ENCODE data around the gene CTNNA2. TPM values are rescaled to one million over a fixed set of nuclear protein-coding genes. Genes with fewer than 3 reads are reported as not detected.

The CTNNA2 gene
- total RNA-seq, 1 donor from 2014 or later: 2.9 TPM

GRCh38 chr2:80303909-80304837 is 791.3 kb downstream of the CTNNA2 start, which contains the start of gene LRRTM1:
Gene LRRTM1 (minus strand): TSS chr2:80304752. CDS start chr2:80303819, 933 bp downstream.
- Histone ChIP-seq H3K4me3 (peak within 1 kb of the TSS; percentile 20 to 29), H3K27me3 (no peaks in the 10 kb centered on the region), H3K27ac (no peak within 1 kb of the TSS), H3K9me3 (no peaks in the 10 kb centered on the region), H3K36me3 (no peaks in the 10 kb centered on the region), H3K4me1 (no peaks in the 10 kb centered on the region)
- no peak for DNase-seq (ENCODE audit: extremely low spot score in 2 of 2)
- TF ChIP-seq POLR2A (IDR thresholded peaks at IDR 0.05): no peak
- no peak for TF ChIP-seq CTCF (IDR thresholded peaks at IDR 0.05)
- TF ChIP-seq POLR2AphosphoS5 (IDR thresholded peaks at IDR 0.05; ENCODE audit: insufficient read depth in 1 of 2, low read depth in 1 of 2): no peak
- intact Hi-C loops (cut with DNase I): no loop called here

GRCh38 chr2:80311304-80311703 is 798.5 kb downstream of the CTNNA2 start:
- H3K36me3 ChIP-seq: no peaks in the 10 kb centered on the region
- no peaks in the 10 kb centered on the region for H3K9me3 ChIP-seq
- H3K27ac ChIP-seq: no peak overlapping the region
- intact Hi-C loops (cut with DNase I): no loop called here
- H3K27me3 ChIP-seq: no peaks in the 10 kb centered on the region
- no peaks in the 10 kb centered on the region for H3K4me1 ChIP-seq
- H3K4me3 ChIP-seq: no peak overlapping the region
- TF ChIP-seq POLR2AphosphoS5 (IDR thresholded peaks at IDR 0.05; ENCODE audit: insufficient read depth in 1 of 2, low read depth in 1 of 2) (no peak), CTCF (IDR thresholded peaks at IDR 0.05) (no peak), POLR2A (IDR thresholded peaks at IDR 0.05) (no peak)
- DNase-seq (ENCODE audit: extremely low spot score in 2 of 2): no peak

GRCh38 chr2:80312282-80312839 is 799.5 kb downstream of the CTNNA2 start:
- H3K36me3 ChIP-seq: no peaks in the 10 kb centered on the region
- H3K27me3 ChIP-seq: no peaks in the 10 kb centered on the region
- no peaks in the 10 kb centered on the region for H3K4me1 ChIP-seq
- no peaks in the 10 kb centered on the region for H3K9me3 ChIP-seq
- intact Hi-C loops (cut with DNase I): no loop called here
- no peak for DNase-seq (ENCODE audit: extremely low spot score in 2 of 2)
- no peak overlapping the region for H3K27ac ChIP-seq
- TF ChIP-seq CTCF (IDR thresholded peaks at IDR 0.05): no peak
- no peak for TF ChIP-seq POLR2AphosphoS5 (IDR thresholded peaks at IDR 0.05; ENCODE audit: insufficient read depth in 1 of 2, low read depth in 1 of 2)
- TF ChIP-seq POLR2A (IDR thresholded peaks at IDR 0.05): no peak
- no peak overlapping the region for H3K4me3 ChIP-seq

- Histone ChIP-seq H3K4me3 (no peak overlapping the region), H3K4me1 (no peaks in the 10 kb centered on the region), H3K27ac (no peak overlapping the region), H3K36me3 (no peaks in the 10 kb centered on the region), H3K9me3 (no peaks in the 10 kb centered on the region), H3K27me3 (no peaks in the 10 kb centered on the region)
- no peak for TF ChIP-seq POLR2A (IDR thresholded peaks at IDR 0.05)
- no peak for TF ChIP-seq POLR2AphosphoS5 (IDR thresholded peaks at IDR 0.05; ENCODE audit: insufficient read depth in 1 of 2, low read depth in 1 of 2)
- no peak for TF ChIP-seq CTCF (IDR thresholded peaks at IDR 0.05)
- DNase-seq (ENCODE audit: extremely low spot score in 2 of 2): no peak
- intact Hi-C loops (cut with DNase I): no loop called here
These were observed 809.6 kb downstream of the CTNNA2 start for GRCh38 chr2:80322311-80322920.

All from vagina (tissue), 2 donors.